Testis (tissue), 3 donors: Measurements from ENCODE around the gene KLF5. TPM values are rescaled to one million over a fixed set of nuclear protein-coding genes. Genes with fewer than 3 reads are reported as not detected.

Experiments used
- DNase-seq: peaks from one replicate; pipeline ENCODE4 v3.0.0-alpha.2; 2019
- H3K27ac ChIP-seq, 2 donors: fragments of 200-600 bp; sonication (generic); one replicate each; pipeline ENCODE4 v1.5.1; 2019
- H3K27me3 ChIP-seq: fragments of 200-600 bp; sonication (generic); one replicate; pipeline ENCODE4 v1.5.1; 2019
- H3K36me3 ChIP-seq: fragments of 200-600 bp; sonication (generic); one replicate; pipeline ENCODE4 v1.5.1; 2017; ENCODE audit warnings: low read depth; ENCODE audit errors: missing control alignments
- H3K4me1 ChIP-seq: fragments of 200-600 bp; sonication (generic); one replicate; pipeline ENCODE4 v1.5.1; 2019
- H3K4me3 ChIP-seq, 2 donors: fragments of 200-600 bp; sonication (generic); one replicate each; pipeline ENCODE4 v1.5.1; 2017 to 2019
- H3K9me3 ChIP-seq: fragments of 200-600 bp; sonication (generic); one replicate; pipeline ENCODE4 v1.5.1; 2017
- POLR2A ChIP-seq: fragments of 450-650 bp; IDR thresholded peaks from one replicate; pipeline ENCODE4 v1.6.1; 2017; ENCODE audit warnings: antibody characterized with exemption, mild to moderate bottlenecking, moderate library complexity
- WGBS, 2 donors: methylation state at CpG; one replicate each; pipeline ENCODE4 v1.1.5; 2018; 5-methylcytosine and 5-hydroxymethylcytosine counted together
- intact Hi-C: fragments of 100-400 bp; cut with DNase I; formaldehyde crosslinking; loops from one replicate; pipeline ENCODE4 v1.15.1; 2023; ENCODE audit warnings: low total_unique reads
- polyA plus RNA-seq: library from polyadenylated mRNA; stranded (reverse); fragments of 350-450 nt; fragmentation: Illumina TruSeq; extraction: RNeasy Lipid Tissue Mini Kit (QIAGEN cat#74804); gene quantifications from one replicate; pipeline ENCODE4 v1.2.3, GENCODE V29; 2014; ENCODE audit warnings: low read depth, low replicate concordance; ENCODE audit not compliant: insufficient read depth
- small RNA-seq, 2 donors: library from RNA; depleted of rRNA; stranded (forward); fragments of <200 nt; gene quantifications; one replicate each; pipeline ENCODE3, GENCODE V24; 2016
- total RNA-seq, 2 donors: library from RNA; depleted of rRNA; stranded (reverse); fragments of >200 nt; gene quantifications; one replicate each; pipeline ENCODE4 v1.2.3, GENCODE V29; 2016
- TF ChIP-seq, protein P1 (sequence below), 3 experiments: fragments of 450-650 bp in 2 of 3; fragments of 200-600 bp in 1 of 3; sonication (generic) in 1 of 3; IDR thresholded peaks; one replicate each; pipeline ENCODE4 v1.5.1; 2016 to 2019; ENCODE audit warnings: antibody characterized with exemption in 3 of 3, mild to moderate bottlenecking in 2 of 3, moderate library complexity in 1 of 3

Gene KLF5
- total and polyA plus RNA-seq, 3 donors from 2014 or later, result 17.2 to 92.6 (median 25.2) TPM

DNA sequence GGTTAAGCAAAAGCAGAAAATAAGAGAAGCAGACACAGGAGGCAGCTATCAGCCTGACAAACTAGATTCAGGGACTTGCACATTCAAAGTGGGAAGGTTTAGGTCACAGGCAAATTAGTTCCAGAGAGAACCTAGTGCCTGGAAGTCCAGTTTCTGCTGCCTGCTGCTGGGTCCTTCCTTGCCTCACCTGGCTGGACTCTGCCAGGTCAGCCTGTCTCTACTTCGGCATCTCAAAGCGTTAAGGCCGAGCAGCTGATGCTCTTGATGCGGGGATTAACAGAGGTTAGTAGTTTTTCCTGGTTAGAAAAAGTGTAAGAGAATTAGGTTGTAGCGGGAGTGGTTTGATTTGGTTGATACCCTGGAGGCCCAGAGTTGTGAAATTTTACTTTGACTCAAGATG lies 52.0 kb downstream of the KLF5 start:
- intact Hi-C loops, result no loop called here
- H3K9me3 ChIP-seq, result no peaks in the 10 kb centered on the region
- TF ChIP-seq, protein P1, sequence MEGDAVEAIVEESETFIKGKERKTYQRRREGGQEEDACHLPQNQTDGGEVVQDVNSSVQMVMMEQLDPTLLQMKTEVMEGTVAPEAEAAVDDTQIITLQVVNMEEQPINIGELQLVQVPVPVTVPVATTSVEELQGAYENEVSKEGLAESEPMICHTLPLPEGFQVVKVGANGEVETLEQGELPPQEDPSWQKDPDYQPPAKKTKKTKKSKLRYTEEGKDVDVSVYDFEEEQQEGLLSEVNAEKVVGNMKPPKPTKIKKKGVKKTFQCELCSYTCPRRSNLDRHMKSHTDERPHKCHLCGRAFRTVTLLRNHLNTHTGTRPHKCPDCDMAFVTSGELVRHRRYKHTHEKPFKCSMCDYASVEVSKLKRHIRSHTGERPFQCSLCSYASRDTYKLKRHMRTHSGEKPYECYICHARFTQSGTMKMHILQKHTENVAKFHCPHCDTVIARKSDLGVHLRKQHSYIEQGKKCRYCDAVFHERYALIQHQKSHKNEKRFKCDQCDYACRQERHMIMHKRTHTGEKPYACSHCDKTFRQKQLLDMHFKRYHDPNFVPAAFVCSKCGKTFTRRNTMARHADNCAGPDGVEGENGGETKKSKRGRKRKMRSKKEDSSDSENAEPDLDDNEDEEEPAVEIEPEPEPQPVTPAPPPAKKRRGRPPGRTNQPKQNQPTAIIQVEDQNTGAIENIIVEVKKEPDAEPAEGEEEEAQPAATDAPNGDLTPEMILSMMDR (IDR thresholded peaks at IDR 0.05), result no peak
- no peak for TF ChIP-seq POLR2A
- no peaks in the 10 kb centered on the region for H3K27me3 ChIP-seq
- DNase-seq, result no peak
- H3K36me3 ChIP-seq, result no peaks in the 10 kb centered on the region
- no peak overlapping the region for H3K27ac ChIP-seq
- H3K4me1 ChIP-seq, result no peaks in the 10 kb centered on the region
- no peak overlapping the region for H3K4me3 ChIP-seq
- 89 to 97% methylated on average over 4 to 5 of the region's 5 CpGs for WGBS, 2 donors

DNA sequence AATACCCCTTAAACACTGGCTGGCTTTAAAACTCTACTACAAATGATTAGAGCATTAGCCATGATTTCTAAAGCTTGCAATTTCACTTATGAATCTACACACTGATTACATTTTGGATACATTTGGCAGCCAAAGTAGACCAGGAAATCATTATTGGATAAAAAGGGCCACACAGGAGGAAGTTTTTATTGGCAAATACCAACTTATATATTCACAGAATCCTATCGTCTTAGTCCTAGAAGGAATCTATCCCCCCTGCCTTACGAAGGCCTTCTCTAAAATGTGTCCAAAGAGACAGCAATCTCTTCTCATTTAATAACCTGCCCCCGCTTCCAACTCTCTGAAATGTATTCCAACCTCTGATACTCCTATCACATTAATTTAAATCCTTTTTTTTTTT lies 52.5 kb downstream of the KLF5 start:
- Histone ChIP-seq H3K4me3 (no peak overlapping the region), H3K9me3 (no peaks in the 10 kb centered on the region), H3K27ac (no peak overlapping the region), H3K36me3 (no peaks in the 10 kb centered on the region), H3K27me3 (no peaks in the 10 kb centered on the region), H3K4me1 (no peaks in the 10 kb centered on the region)
- DNase-seq, result no peak
- 62 to 77% methylated on average over 3 of the region's 3 CpGs for WGBS, 2 donors
- intact Hi-C loops, result no loop called here
- TF ChIP-seq, protein P1 (IDR thresholded peaks at IDR 0.05), result no peak
- no peak for TF ChIP-seq POLR2A

GRCh38 chr13:73119612-73120011 lies 60.8 kb downstream of the KLF5 start:
- Histone ChIP-seq H3K27me3 (no peaks in the 10 kb centered on the region), H3K27ac (no peak overlapping the region), H3K36me3 (no peaks in the 10 kb centered on the region), H3K4me1 (no peaks in the 10 kb centered on the region), H3K9me3 (no peaks in the 10 kb centered on the region), H3K4me3 (no peak overlapping the region)
- no peak for DNase-seq
- no peak for TF ChIP-seq POLR2A
- WGBS, 2 donors, result 89 to 94% methylated on average over 3 of the region's 3 CpGs
- intact Hi-C loops, result no loop called here

Small RNAs within 50 kb of the gene (small RNA-seq; reads per million reads assigned to genes)
- 0 reads per million in 2 donors for gene RNU6-66P
